ENCODE data around the gene ZNF740. TPM values are rescaled to one million over a fixed set of nuclear protein-coding genes. Genes with fewer than 3 reads are reported as not detected.

ZNF740 gene
- total RNA-seq, 1 donor from 2014 or later, result 72.2 TPM

GRCh38 chr12:53213348-53213747 lies 32.8 kb downstream of the ZNF740 start:
- Mint-ChIP-seq H3K4me3 (peak overlapping the region; percentile 59), H3K27ac (peak overlapping the region; percentile 63), H3K27me3 (no peaks in the 10 kb centered on the region), H3K4me1 (ENCODE audit: unreplicated experiment) (peaks cover 37% of the 10 kb centered on the region), H3K9me3 (no peaks in the 10 kb centered on the region), H3K36me3 (peaks cover 7% of the 10 kb centered on the region)
- peak; percentile 88 for DNase-seq (ENCODE audit: extremely low spot score, unreplicated experiment)
- TF ChIP-seq, protein P1, sequence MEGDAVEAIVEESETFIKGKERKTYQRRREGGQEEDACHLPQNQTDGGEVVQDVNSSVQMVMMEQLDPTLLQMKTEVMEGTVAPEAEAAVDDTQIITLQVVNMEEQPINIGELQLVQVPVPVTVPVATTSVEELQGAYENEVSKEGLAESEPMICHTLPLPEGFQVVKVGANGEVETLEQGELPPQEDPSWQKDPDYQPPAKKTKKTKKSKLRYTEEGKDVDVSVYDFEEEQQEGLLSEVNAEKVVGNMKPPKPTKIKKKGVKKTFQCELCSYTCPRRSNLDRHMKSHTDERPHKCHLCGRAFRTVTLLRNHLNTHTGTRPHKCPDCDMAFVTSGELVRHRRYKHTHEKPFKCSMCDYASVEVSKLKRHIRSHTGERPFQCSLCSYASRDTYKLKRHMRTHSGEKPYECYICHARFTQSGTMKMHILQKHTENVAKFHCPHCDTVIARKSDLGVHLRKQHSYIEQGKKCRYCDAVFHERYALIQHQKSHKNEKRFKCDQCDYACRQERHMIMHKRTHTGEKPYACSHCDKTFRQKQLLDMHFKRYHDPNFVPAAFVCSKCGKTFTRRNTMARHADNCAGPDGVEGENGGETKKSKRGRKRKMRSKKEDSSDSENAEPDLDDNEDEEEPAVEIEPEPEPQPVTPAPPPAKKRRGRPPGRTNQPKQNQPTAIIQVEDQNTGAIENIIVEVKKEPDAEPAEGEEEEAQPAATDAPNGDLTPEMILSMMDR (conservative IDR thresholded peaks at IDR 0.05), result peak; percentile 98

DNA sequence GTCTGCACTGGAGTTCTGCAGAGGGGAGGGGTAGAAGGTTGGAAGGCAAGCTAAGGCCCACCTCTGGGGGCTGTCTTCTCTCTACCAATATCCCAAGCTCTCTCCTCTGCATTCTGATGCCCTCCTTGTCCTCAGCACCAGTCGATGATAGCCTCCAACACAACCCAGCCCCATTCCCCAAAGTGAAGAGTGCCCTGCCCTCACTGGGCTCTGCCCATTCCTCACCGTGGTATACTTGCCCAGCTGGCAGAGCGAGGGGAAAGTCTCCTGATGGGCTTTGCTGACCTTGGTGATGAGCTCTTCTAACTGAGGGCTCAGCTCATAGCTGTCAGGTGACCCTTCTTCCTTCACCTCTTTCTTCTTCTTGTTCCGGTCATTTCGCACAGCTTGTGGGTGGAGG lies 33.7 kb downstream of the ZNF740 start:
- peaks cover 37% of the 10 kb centered on the region for H3K4me1 Mint-ChIP-seq (ENCODE audit: unreplicated experiment)
- TF ChIP-seq, protein P1 (conservative IDR thresholded peaks at IDR 0.05), result no peak

GRCh38 chr12:53214687-53215455 lies 34.3 kb downstream of the ZNF740 start:
- H3K4me1 Mint-ChIP-seq (ENCODE audit: unreplicated experiment), result peaks cover 42% of the 10 kb centered on the region
- no peak for DNase-seq (ENCODE audit: extremely low spot score, unreplicated experiment)
- no peak overlapping the region for H3K27ac Mint-ChIP-seq
- no peaks in the 10 kb centered on the region for H3K9me3 Mint-ChIP-seq
- TF ChIP-seq, protein P1 (conservative IDR thresholded peaks at IDR 0.05), result no peak
- H3K36me3 Mint-ChIP-seq, result peaks cover 7% of the 10 kb centered on the region
- peaks cover 9% of the 10 kb centered on the region for H3K27me3 Mint-ChIP-seq
- no peak overlapping the region for H3K4me3 Mint-ChIP-seq

More for the DNA sequence above, 33.7 kb downstream of the ZNF740 start:
- H3K36me3 Mint-ChIP-seq, result peaks cover 7% of the 10 kb centered on the region
- peaks cover 3% of the 10 kb centered on the region for H3K27me3 Mint-ChIP-seq
- H3K27ac Mint-ChIP-seq, result peak overlapping the region; percentile 51
- no peak overlapping the region for H3K4me3 Mint-ChIP-seq
- DNase-seq (ENCODE audit: extremely low spot score, unreplicated experiment), result no peak
- H3K9me3 Mint-ChIP-seq, result no peaks in the 10 kb centered on the region

GRCh38 chr12:53215497-53215896 lies 35.0 kb downstream of the ZNF740 start:
- peaks cover 9% of the 10 kb centered on the region for H3K27me3 Mint-ChIP-seq
- H3K9me3 Mint-ChIP-seq, result no peaks in the 10 kb centered on the region
- peak overlapping the region; percentile 91 for H3K4me3 Mint-ChIP-seq
- TF ChIP-seq, protein P1 (conservative IDR thresholded peaks at IDR 0.05), result no peak
- no peak for DNase-seq (ENCODE audit: extremely low spot score, unreplicated experiment)
- H3K36me3 Mint-ChIP-seq, result peaks cover 7% of the 10 kb centered on the region
- peaks cover 42% of the 10 kb centered on the region for H3K4me1 Mint-ChIP-seq (ENCODE audit: unreplicated experiment)
- H3K27ac Mint-ChIP-seq, result no peak overlapping the region

- Mint-ChIP-seq H3K4me1 (ENCODE audit: unreplicated experiment) (peaks cover 46% of the 10 kb centered on the region), H3K27me3 (peaks cover 9% of the 10 kb centered on the region), H3K27ac (peak overlapping the region; percentile 95), H3K4me3 (peak overlapping the region; percentile 91), H3K36me3 (peaks cover 7% of the 10 kb centered on the region), H3K9me3 (no peaks in the 10 kb centered on the region)
- TF ChIP-seq, protein P1 (conservative IDR thresholded peaks at IDR 0.05), result no peak
- no peak for DNase-seq (ENCODE audit: extremely low spot score, unreplicated experiment)
Measured at GRCh38 chr12:53217051-53217930, 36.8 kb downstream of the ZNF740 start.
